Neural progenitor cell (in vitro differentiated cells): ENCODE results near the gene HIVEP2. TPM values are rescaled to one million over a fixed set of nuclear protein-coding genes. Genes with fewer than 3 reads are reported as not detected.

Experiments used
- DNase-seq: peaks from one replicate; pipeline ENCODE4 v3.0.0-alpha.2; 2016; ENCODE audit warnings: low spot score
- H2AFZ ChIP-seq: fragments of 200-600 bp; sonication (generic); replicated peaks from 2 replicates; pipeline ENCODE4 v1.6.1; 2016; ENCODE audit warnings: antibody characterized with exemption
- H3F3A ChIP-seq: fragments of 200-600 bp; sonication (generic); 2 replicates; pipeline ENCODE4 v1.6.1; 2016; ENCODE audit warnings: antibody characterized with exemption, low read depth
- H3K27ac ChIP-seq: fragments of 200-600 bp; sonication (generic); 2 replicates; pipeline ENCODE4 v1.5.1; 2016; ENCODE audit warnings: mild to moderate bottlenecking
- H3K27me3 ChIP-seq: fragments of 200-600 bp; sonication (generic); 2 replicates; pipeline ENCODE4 v1.6.1; 2016; ENCODE audit warnings: mild to moderate bottlenecking, moderate library complexity
- H3K36me3 ChIP-seq: fragments of 200-600 bp; sonication (generic); 2 replicates; pipeline ENCODE4 v1.5.1; 2016
- H3K4me1 ChIP-seq: fragments of 200-600 bp; sonication (generic); 2 replicates; pipeline ENCODE4 v1.6.1; 2016; ENCODE audit warnings: mixed run types
- H3K4me2 ChIP-seq: fragments of 200-600 bp; sonication (generic); 2 replicates; pipeline ENCODE4 v1.6.1; 2016
- H3K4me3 ChIP-seq: fragments of 200-600 bp; sonication (generic); 2 replicates; pipeline ENCODE4 v1.5.1; 2016
- H3K79me2 ChIP-seq: fragments of 200-600 bp; sonication (generic); 2 replicates; pipeline ENCODE4 v1.6.1; 2016; ENCODE audit warnings: low read depth
- H3K9ac ChIP-seq: fragments of 200-600 bp; sonication (generic); 2 replicates; pipeline ENCODE4 v1.6.1; 2016
- H3K9me3 ChIP-seq: fragments of 200-600 bp; sonication (generic); 2 replicates; pipeline ENCODE4 v1.5.1; 2016; ENCODE audit warnings: low read depth
- H4K20me1 ChIP-seq: fragments of 200-600 bp; sonication (generic); 2 replicates; pipeline ENCODE4 v1.6.1; 2016; ENCODE audit warnings: low read depth
- H3K27ac Mint-ChIP-seq: 3 replicates; pipeline ENCODE4 v1.8.0; 2021; ENCODE audit warnings: mixed read lengths
- H3K27me3 Mint-ChIP-seq: 2 replicates; pipeline ENCODE4 v1.8.0; 2022; ENCODE audit warnings: low read depth, mild to moderate bottlenecking, inconsistent platforms, moderate library complexity, mixed read lengths; ENCODE audit not compliant: insufficient read depth
- H3K36me3 Mint-ChIP-seq: 3 replicates; pipeline ENCODE4 v1.8.0; 2021; ENCODE audit warnings: mixed read lengths
- H3K4me1 Mint-ChIP-seq: 3 replicates; pipeline ENCODE4 v1.8.0; 2021; ENCODE audit warnings: mixed read lengths
- H3K4me3 Mint-ChIP-seq: 3 replicates; pipeline ENCODE4 v1.8.0; 2021; ENCODE audit warnings: mild to moderate bottlenecking, moderate library complexity, mixed read lengths
- H3K9me3 Mint-ChIP-seq: 3 replicates; pipeline ENCODE4 v1.8.0; 2020; ENCODE audit warnings: mixed read lengths
- EZH2 ChIP-seq: fragments of 200-600 bp; sonication (generic); IDR thresholded peaks from 2 replicates; pipeline ENCODE4 v1.6.1; 2017; ENCODE audit warnings: antibody characterized with exemption, mild to moderate bottlenecking, moderate library complexity
- EZH2phosphoT487 ChIP-seq: fragments of 200-600 bp; sonication (generic); IDR thresholded peaks from 2 replicates; pipeline ENCODE4 v1.6.1; 2017; ENCODE audit warnings: antibody characterized with exemption
- total RNA-seq: library from RNA; depleted of rRNA; stranded (reverse); fragments of >200 nt; gene quantifications from 2 replicates; pipeline ENCODE4 v1.2.3, GENCODE V29; 2015; ENCODE audit warnings: low replicate concordance
- TF ChIP-seq, protein P1 (sequence below): fragments of 200-600 bp; sonication (generic); IDR thresholded peaks from 2 replicates; pipeline ENCODE4 v1.5.1; 2017; ENCODE audit warnings: antibody characterized with exemption, mild to moderate bottlenecking

Gene HIVEP2
- total RNA-seq, 1 donor from 2014 or later: 2.1 TPM

GRCh38 chr6:142713959-142714358 lies 231.0 kb downstream of the HIVEP2 start:
- Mint-ChIP-seq H3K27ac (no peak overlapping the region), H3K9me3 (peaks cover 7% of the 10 kb centered on the region), H3K27me3 (peaks cover 7% of the 10 kb centered on the region), H3K36me3 (no peaks in the 10 kb centered on the region), H3K4me3 (no peak overlapping the region), H3K4me1 (peaks cover 4% of the 10 kb centered on the region)
- DNase-seq: no peak
- no peak overlapping the region for H3K4me3 ChIP-seq
- H3K4me2 ChIP-seq: no peak overlapping the region
- TF ChIP-seq EZH2phosphoT487 (no peak), EZH2 (no peak)
- no peak overlapping the region for H3K27ac ChIP-seq
- no peak overlapping the region for H3K9ac ChIP-seq
- no peak overlapping the region for H2AFZ ChIP-seq
- H3K36me3 ChIP-seq: no peaks in the 10 kb centered on the region
- H3F3A ChIP-seq: no peaks in the 10 kb centered on the region
- H3K27me3 ChIP-seq: no peaks in the 10 kb centered on the region
- H3K9me3 ChIP-seq: no peaks in the 10 kb centered on the region
- no peaks in the 10 kb centered on the region for H4K20me1 ChIP-seq
- no peaks in the 10 kb centered on the region for H3K4me1 ChIP-seq
- H3K79me2 ChIP-seq: no peaks in the 10 kb centered on the region

DNA sequence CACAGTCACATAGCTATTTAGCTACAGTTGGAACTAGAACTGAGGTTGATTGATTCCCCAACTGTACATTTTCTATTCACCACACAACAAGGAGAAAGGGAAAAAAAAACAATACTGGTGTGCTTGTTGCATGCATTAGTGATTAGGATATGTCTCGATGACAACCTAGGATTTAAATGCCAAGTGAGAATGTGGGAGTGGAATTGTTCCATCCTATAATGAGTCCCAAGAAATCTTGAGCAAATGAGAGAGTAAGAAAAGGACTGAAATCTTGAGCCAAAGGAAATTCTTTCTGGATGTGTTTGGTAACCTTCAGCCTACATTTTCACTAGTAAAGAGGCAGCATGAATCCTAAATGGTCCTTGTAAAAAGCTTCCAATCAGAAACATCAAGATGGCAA lies 232.7 kb downstream of the HIVEP2 start:
- H3K79me2 ChIP-seq: no peaks in the 10 kb centered on the region
- H3K4me3 Mint-ChIP-seq: no peak overlapping the region
- H3K9ac ChIP-seq: no peak overlapping the region
- no peak overlapping the region for H2AFZ ChIP-seq
- no peaks in the 10 kb centered on the region for H3F3A ChIP-seq
- H3K27me3 ChIP-seq: no peaks in the 10 kb centered on the region
- DNase-seq: no peak
- no peak for TF ChIP-seq EZH2
- TF ChIP-seq EZH2phosphoT487: no peak
- TF ChIP-seq, protein P1, sequence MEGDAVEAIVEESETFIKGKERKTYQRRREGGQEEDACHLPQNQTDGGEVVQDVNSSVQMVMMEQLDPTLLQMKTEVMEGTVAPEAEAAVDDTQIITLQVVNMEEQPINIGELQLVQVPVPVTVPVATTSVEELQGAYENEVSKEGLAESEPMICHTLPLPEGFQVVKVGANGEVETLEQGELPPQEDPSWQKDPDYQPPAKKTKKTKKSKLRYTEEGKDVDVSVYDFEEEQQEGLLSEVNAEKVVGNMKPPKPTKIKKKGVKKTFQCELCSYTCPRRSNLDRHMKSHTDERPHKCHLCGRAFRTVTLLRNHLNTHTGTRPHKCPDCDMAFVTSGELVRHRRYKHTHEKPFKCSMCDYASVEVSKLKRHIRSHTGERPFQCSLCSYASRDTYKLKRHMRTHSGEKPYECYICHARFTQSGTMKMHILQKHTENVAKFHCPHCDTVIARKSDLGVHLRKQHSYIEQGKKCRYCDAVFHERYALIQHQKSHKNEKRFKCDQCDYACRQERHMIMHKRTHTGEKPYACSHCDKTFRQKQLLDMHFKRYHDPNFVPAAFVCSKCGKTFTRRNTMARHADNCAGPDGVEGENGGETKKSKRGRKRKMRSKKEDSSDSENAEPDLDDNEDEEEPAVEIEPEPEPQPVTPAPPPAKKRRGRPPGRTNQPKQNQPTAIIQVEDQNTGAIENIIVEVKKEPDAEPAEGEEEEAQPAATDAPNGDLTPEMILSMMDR: no peak
- no peaks in the 10 kb centered on the region for H3K36me3 Mint-ChIP-seq
- H3K9me3 ChIP-seq: no peaks in the 10 kb centered on the region
- no peak overlapping the region for H3K4me3 ChIP-seq
- no peaks in the 10 kb centered on the region for H3K36me3 ChIP-seq
- H4K20me1 ChIP-seq: no peaks in the 10 kb centered on the region
- H3K4me1 ChIP-seq: no peaks in the 10 kb centered on the region
- no peak overlapping the region for H3K4me2 ChIP-seq
- H3K9me3 Mint-ChIP-seq: peaks cover 2% of the 10 kb centered on the region
- H3K27ac ChIP-seq: no peak overlapping the region
- H3K27me3 Mint-ChIP-seq: peaks cover 7% of the 10 kb centered on the region
- H3K27ac Mint-ChIP-seq: no peak overlapping the region
- peaks cover 4% of the 10 kb centered on the region for H3K4me1 Mint-ChIP-seq

- Mint-ChIP-seq H3K4me3 (no peak overlapping the region), H3K36me3 (no peaks in the 10 kb centered on the region), H3K4me1 (no peaks in the 10 kb centered on the region), H3K27ac (no peak overlapping the region), H3K27me3 (peaks cover 6% of the 10 kb centered on the region), H3K9me3 (no peaks in the 10 kb centered on the region)
- Histone ChIP-seq H3K4me1 (no peaks in the 10 kb centered on the region), H3K27me3 (no peaks in the 10 kb centered on the region), H3K9me3 (no peaks in the 10 kb centered on the region), H3K9ac (no peak overlapping the region), H3K4me3 (no peak overlapping the region), H3K36me3 (no peaks in the 10 kb centered on the region), H3F3A (no peaks in the 10 kb centered on the region), H3K4me2 (no peak overlapping the region), H3K27ac (no peak overlapping the region), H4K20me1 (no peaks in the 10 kb centered on the region), H3K79me2 (no peaks in the 10 kb centered on the region), H2AFZ (no peak overlapping the region)
- TF ChIP-seq, protein P1: no peak
- TF ChIP-seq EZH2phosphoT487 (no peak), EZH2 (no peak)
- no peak for DNase-seq
Measured at GRCh38 chr6:142708651-142709050, 236.3 kb downstream of the HIVEP2 start.

DNA sequence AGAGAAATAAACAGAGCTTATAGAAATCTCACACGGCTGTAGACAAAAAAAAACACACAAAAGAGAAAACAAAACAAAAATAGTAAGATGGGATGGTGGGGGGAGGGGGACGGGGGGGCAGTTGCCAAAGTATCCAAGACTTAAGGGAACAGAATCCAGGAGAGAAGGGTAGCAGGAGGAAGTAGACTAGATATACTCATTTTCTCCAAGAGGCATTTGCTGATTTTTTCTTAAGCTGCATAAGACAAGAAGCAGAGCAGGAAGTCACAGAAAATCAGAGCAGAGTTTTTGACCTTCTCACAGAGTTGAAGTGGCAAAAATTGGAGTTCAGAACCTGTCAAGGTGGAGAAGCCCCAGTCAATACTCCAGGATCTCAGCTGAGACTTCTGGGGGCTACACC lies 237.7 kb downstream of the HIVEP2 start:
- Histone ChIP-seq H3K9ac (no peak overlapping the region), H3K36me3 (no peaks in the 10 kb centered on the region), H3K9me3 (no peaks in the 10 kb centered on the region), H3K4me3 (no peak overlapping the region), H3K27ac (no peak overlapping the region), H3K27me3 (no peaks in the 10 kb centered on the region), H3F3A (no peaks in the 10 kb centered on the region), H4K20me1 (no peaks in the 10 kb centered on the region), H3K4me2 (no peak overlapping the region), H3K79me2 (no peaks in the 10 kb centered on the region), H3K4me1 (no peaks in the 10 kb centered on the region), H2AFZ (no peak overlapping the region)
- Mint-ChIP-seq H3K4me3 (no peak overlapping the region), H3K27ac (no peak overlapping the region), H3K4me1 (peaks cover 9% of the 10 kb centered on the region), H3K27me3 (peaks cover 11% of the 10 kb centered on the region), H3K36me3 (no peaks in the 10 kb centered on the region), H3K9me3 (no peaks in the 10 kb centered on the region)
- DNase-seq: no peak
- TF ChIP-seq, protein P1: no peak
- TF ChIP-seq EZH2 (no peak), EZH2phosphoT487 (no peak)
